ENCODE data around the gene RBM45. TPM values are rescaled to one million over a fixed set of nuclear protein-coding genes. Genes with fewer than 3 reads are reported as not detected.
"Not testable (repeated sequence)": the region's sequence is repeated elsewhere in the genome, so short reads cannot be mapped to it uniquely, and the experiment has no call there.

RBM45 gene
- polyA plus RNA-seq, 1 experiment: 5.4 TPM

GRCh38 chr2:178142274-178143065 lies 30.2 kb downstream of the RBM45 start:
- H3K4me3 ChIP-seq (ENCODE audit: low read depth, low read length): no peak overlapping the region
- H3K36me3 ChIP-seq (ENCODE audit: control insufficient read depth, insufficient read depth, low read length): no peaks in the 10 kb centered on the region
- ChIA-PET CTCF (interaction anchor here (0.8 to 3.0 kb wide), 4 partner anchors 11 to 273 kb away, joined by 3 to 10 read pairs (median 4); no protein-coding TSS in a partner anchor), POLR2A (no interaction called here)
- H3K27me3 ChIP-seq (ENCODE audit: control insufficient read depth, insufficient read depth, low read length): no peaks in the 10 kb centered on the region
- no peak for TF ChIP-seq CTCF (IDR thresholded peaks at IDR 0.05; ENCODE audit: insufficient read depth, low read depth, low read length)
- DNase-seq (ENCODE audit: low read depth): no peak

- CTCF ChIA-PET: interaction anchor here (0.8 to 3.0 kb wide), 4 partner anchors 12 to 272 kb away, joined by 3 to 10 read pairs (median 4); no protein-coding TSS in a partner anchor
- POLR2A ChIA-PET: no interaction called here
- Histone ChIP-seq H3K4me3 (ENCODE audit: low read depth, low read length) (no peak overlapping the region), H3K36me3 (ENCODE audit: control insufficient read depth, insufficient read depth, low read length) (no peaks in the 10 kb centered on the region), H3K27me3 (ENCODE audit: control insufficient read depth, insufficient read depth, low read length) (no peaks in the 10 kb centered on the region)
- no peak for DNase-seq (ENCODE audit: low read depth)
- TF ChIP-seq CTCF (IDR thresholded peaks at IDR 0.05; ENCODE audit: insufficient read depth, low read depth, low read length): no peak
These were observed 31.2 kb downstream of the RBM45 start for GRCh38 chr2:178143481-178143880.

GRCh38 chr2:178152033-178152432 lies 39.8 kb downstream of the RBM45 start:
- Histone ChIP-seq H3K27me3 (ENCODE audit: control insufficient read depth, insufficient read depth, low read length) (no peaks in the 10 kb centered on the region), H3K4me3 (ENCODE audit: low read depth, low read length) (no peak overlapping the region), H3K36me3 (ENCODE audit: control insufficient read depth, insufficient read depth, low read length) (no peaks in the 10 kb centered on the region)
- ChIA-PET CTCF (no interaction called here), POLR2A (no interaction called here)
- no peak for TF ChIP-seq CTCF (IDR thresholded peaks at IDR 0.05; ENCODE audit: insufficient read depth, low read depth, low read length)
- no peak for DNase-seq (ENCODE audit: low read depth)

- DNase-seq (ENCODE audit: low read depth): no peak
- POLR2A ChIA-PET: interaction anchor here (0.6 kb wide), 1 partner anchor 13 kb away, joined by 4 read pairs; no protein-coding TSS in a partner anchor
- Histone ChIP-seq H3K27me3 (ENCODE audit: control insufficient read depth, insufficient read depth, low read length) (no peaks in the 10 kb centered on the region), H3K36me3 (ENCODE audit: control insufficient read depth, insufficient read depth, low read length) (no peaks in the 10 kb centered on the region), H3K4me3 (ENCODE audit: low read depth, low read length) (no peak overlapping the region)
- CTCF ChIA-PET: no interaction called here
- no peak for TF ChIP-seq CTCF (IDR thresholded peaks at IDR 0.05; ENCODE audit: insufficient read depth, low read depth, low read length)
These were observed 40.3 kb downstream of the RBM45 start for GRCh38 chr2:178152542-178152941.

GRCh38 chr2:178152977-178153376 lies 40.7 kb downstream of the RBM45 start:
- Histone ChIP-seq H3K36me3 (ENCODE audit: control insufficient read depth, insufficient read depth, low read length) (no peaks in the 10 kb centered on the region), H3K27me3 (ENCODE audit: control insufficient read depth, insufficient read depth, low read length) (no peaks in the 10 kb centered on the region), H3K4me3 (ENCODE audit: low read depth, low read length) (no peak overlapping the region)
- DNase-seq (ENCODE audit: low read depth): no peak
- POLR2A ChIA-PET: interaction anchor here (0.6 kb wide), 1 partner anchor 13 kb away, joined by 4 read pairs; no protein-coding TSS in a partner anchor
- CTCF ChIA-PET: interaction anchor here (1.2 kb wide), 1 partner anchor 19 kb away, joined by 3 read pairs; no protein-coding TSS in a partner anchor
- no peak for TF ChIP-seq CTCF (IDR thresholded peaks at IDR 0.05; ENCODE audit: insufficient read depth, low read depth, low read length)

- POLR2A ChIA-PET; H3K36me3 ChIP-seq (ENCODE audit: control insufficient read depth, insufficient read depth, low read length); DNase-seq (ENCODE audit: low read depth); H3K4me3 ChIP-seq (ENCODE audit: low read depth, low read length); H3K27me3 ChIP-seq (ENCODE audit: control insufficient read depth, insufficient read depth, low read length): not testable (repeated sequence)
- CTCF ChIA-PET: interaction anchor here (1.2 kb wide), 1 partner anchor 20 kb away, joined by 3 read pairs; no protein-coding TSS in a partner anchor
These were observed 41.6 kb downstream of the RBM45 start for GRCh38 chr2:178153878-178154277.
